Panc1 (cell line): Measurements from ENCODE around the gene CFAP221. TPM values are rescaled to one million over a fixed set of nuclear protein-coding genes. Genes with fewer than 3 reads are reported as not detected.

Source experiments
- ATAC-seq: fragments of 200-7000 bp; cut with Tn5 transposase; 2 replicates; pipeline ENCODE4 v1.9.1; 2020; ENCODE audit warnings: mild to moderate bottlenecking, moderate library complexity
- BruUV-seq: library from RNA; stranded (reverse); fragments of 400-500 nt; replicated peaks from 2 replicates; lab custom pipeline; 2021; lab: Mats Ljungman, UMichigan
- CTCF ChIA-PET: fragments of 300-600 bp; sonication (Branson Sonifier 250); formaldehyde crosslinking; loops from one replicate; lab custom pipeline; 2022; ENCODE audit warnings: antibody characterized with exemption; lab: Charles Lee
- POLR2A ChIA-PET: fragments of 300-600 bp; sonication (Branson Sonifier 250); formaldehyde crosslinking; loops from one replicate; lab custom pipeline; 2022; ENCODE audit warnings: antibody characterized with exemption; lab: Charles Lee
- DNase-seq: peaks from one replicate; pipeline ENCODE4 v3.0.0-alpha.2; 2010; ENCODE audit warnings: low read depth, low spot score
- H3K27ac ChIP-seq: 2 replicates; pipeline ENCODE4 v1.5.1; 2011; ENCODE audit warnings: mild to moderate bottlenecking, low read length, inconsistent platforms
- H3K27me3 ChIP-seq: fragments of 200-500 bp; sonication (Bioruptor generic); 2 replicates; pipeline ENCODE4 v1.6.0; 2014; ENCODE audit warnings: low read length, inconsistent platforms; ENCODE audit not compliant: control insufficient read depth, insufficient read depth
- H3K36me3 ChIP-seq: fragments of 200-500 bp; sonication (Bioruptor generic); 2 replicates; pipeline ENCODE4 v1.5.1; 2014; ENCODE audit warnings: inconsistent platforms, mild to moderate bottlenecking, low read length, moderate library complexity; ENCODE audit not compliant: control insufficient read depth, insufficient read depth
- H3K4me1 ChIP-seq: 2 replicates; pipeline ENCODE4 v1.5.1; 2011; ENCODE audit warnings: inconsistent platforms, mild to moderate bottlenecking, low read length, moderate library complexity; ENCODE audit not compliant: control insufficient read depth, insufficient read depth
- H3K4me3 ChIP-seq, 2 experiments: 2 replicates each; pipeline ENCODE4 v1.5.1; 2011 to 2012; ENCODE audit warnings: low read depth in 2 of 2, low read length in 2 of 2, mild to moderate bottlenecking in 2 of 2, inconsistent platforms in 1 of 2, moderate library complexity in 1 of 2
- H3K9me3 ChIP-seq: fragments of 200-500 bp; sonication (Bioruptor generic); 2 replicates; pipeline ENCODE4 v1.5.1; 2014; ENCODE audit warnings: low read depth, mild to moderate bottlenecking, inconsistent platforms, low read length, moderate library complexity; ENCODE audit not compliant: control insufficient read depth, insufficient read depth
- CTCF ChIP-seq: fragments of 450-650 bp; IDR thresholded peaks from 2 replicates; pipeline ENCODE4 v1.5.1; 2017; ENCODE audit warnings: mild to moderate bottlenecking
- POLR2AphosphoS5 ChIP-seq: IDR thresholded peaks from 2 replicates; pipeline ENCODE4 v1.6.1; 2012; ENCODE audit warnings: mild to moderate bottlenecking, low read depth, low read length, moderate library complexity
- REST ChIP-seq, 2 experiments: IDR thresholded peaks; 2 replicates each; pipeline ENCODE4 v1.6.1; 2011 to 2012; ENCODE audit warnings: low read depth in 2 of 2, control low read depth in 1 of 2, low read length in 1 of 2, mild to moderate bottlenecking in 1 of 2, moderate library complexity in 1 of 2; ENCODE audit not compliant: insufficient read depth in 1 of 2
- SIN3A ChIP-seq: IDR thresholded peaks from 2 replicates; pipeline ENCODE4 v1.6.1; 2012; ENCODE audit warnings: low read depth, mild to moderate bottlenecking, low read length, moderate library complexity, borderline replicate concordance; ENCODE audit not compliant: insufficient read depth
- TCF7L2 ChIP-seq: IDR thresholded peaks from 2 replicates; pipeline ENCODE4 v1.6.1; 2011; ENCODE audit warnings: mild to moderate bottlenecking, low read depth, low read length, inconsistent platforms
- in situ Hi-C: cut with HindIII; loops from 2 replicates; pipeline ENCODE4 v1.10.0; 2016; ENCODE audit warnings: low sequenced_read_pairs, low pct_unique_long_range_greater_than_20kb
- intact Hi-C: fragments of 100-400 bp; cut with micrococcal nuclease; formaldehyde crosslinking; loops from one replicate; pipeline ENCODE4 v1.10.0; 2022; ENCODE audit not compliant: unreplicated experiment
- total RNA-seq: library from RNA; stranded (reverse); gene quantifications from one replicate; pipeline ENCODE4 v1.2.1, GENCODE V29; 2021; ENCODE audit not compliant: unreplicated experiment

Gene CFAP221
- total RNA-seq, 1 experiment from 2014 or later = not detected

- no peaks in the 10 kb centered on the region for H3K9me3 ChIP-seq
- TF ChIP-seq CTCF (no peak), SIN3A (no peak), POLR2AphosphoS5 (no peak), REST (IDR thresholded peaks at IDR 0.05; ENCODE audit: insufficient read depth in 1 of 2, low read depth in 2 of 2, low read length in 1 of 2) (no peak), TCF7L2 (no peak)
- ATAC-seq = no peak
- no peak overlapping the region for H3K4me3 ChIP-seq
- no peaks in the 10 kb centered on the region for H3K4me1 ChIP-seq
- no peak overlapping the region for H3K27ac ChIP-seq
- BruUV-seq = no TSS peak
- in situ Hi-C loops (no loop called here), intact Hi-C loops (no loop called here)
- H3K36me3 ChIP-seq = no peaks in the 10 kb centered on the region
- ChIA-PET POLR2A (no interaction called here), CTCF (no interaction called here)
- DNase-seq = no peak
- peaks cover 2% of the 10 kb centered on the region; the same call in 1 of the 2 replicates for H3K27me3 ChIP-seq
Observed at GRCh38 chr2:119553687-119554344, 9.6 kb downstream of the CFAP221 start.

GRCh38 chr2:119565481-119565880 lies 21.2 kb downstream of the CFAP221 start:
- intact Hi-C loops = no loop called here
- ATAC-seq (no peak), DNase-seq (no peak)
- no peaks in the 10 kb centered on the region for H3K36me3 ChIP-seq
- no peak for TF ChIP-seq SIN3A
- no peak for TF ChIP-seq TCF7L2
- TF ChIP-seq CTCF = no peak
- no peak for TF ChIP-seq POLR2AphosphoS5
- no peaks in the 10 kb centered on the region for H3K9me3 ChIP-seq
- no peaks in the 10 kb centered on the region for H3K4me1 ChIP-seq
- no peak overlapping the region for H3K27ac ChIP-seq
- H3K4me3 ChIP-seq = no peak overlapping the region
- ChIA-PET CTCF (no interaction called here), POLR2A (no interaction called here)
- 0 out of 2 replicates have a peak, but pooled peaks cover 2% of the 10 kb centered on the region for H3K27me3 ChIP-seq
- in situ Hi-C loops = no loop called here
- BruUV-seq = no TSS peak
